ENCODE measurements around the gene AKR1D1.
"Not testable (repeated sequence)": the region's sequence is repeated elsewhere in the genome, so short reads cannot be mapped to it uniquely, and the experiment has no call there.

Gene AKR1D1

GRCh38 chr7:138079137-138079536, 2.9 kb downstream of the AKR1D1 start:
- ChIA-PET CTCF (interaction anchor here (1.5 to 1.7 kb wide), 2 partner anchors 12 to 16 kb away, joined by 3 read pairs; no protein-coding TSS in a partner anchor), POLR2A (interaction anchor here (0.6 kb wide), 1 partner anchor 458 kb away, joined by 7 read pairs; no protein-coding TSS in a partner anchor)
- TF ChIP-seq CTCF (IDR thresholded peaks at IDR 0.05; ENCODE audit: control extremely low read depth, extremely low read depth, low read depth, missing control alignments): no peak
- no peak for DNase-seq (ENCODE audit: extremely low spot score)

GRCh38 chr7:138081868-138082267, 5.6 kb downstream of the AKR1D1 start:
- no peak for DNase-seq (ENCODE audit: extremely low spot score)
- TF ChIP-seq CTCF (IDR thresholded peaks at IDR 0.05; ENCODE audit: control extremely low read depth, extremely low read depth, low read depth, missing control alignments): no peak
- ChIA-PET CTCF (no interaction called here), POLR2A (no interaction called here)

- POLR2A ChIA-PET: no interaction called here
- TF ChIP-seq CTCF (IDR thresholded peaks at IDR 0.05; ENCODE audit: control extremely low read depth, extremely low read depth, low read depth, missing control alignments): no peak
- no peak for DNase-seq (ENCODE audit: extremely low spot score)
- CTCF ChIA-PET: interaction anchor here (0.8 to 1.3 kb wide), 2 partner anchors 12 to 78 kb away, joined by 3 read pairs; no protein-coding TSS in a partner anchor
Observed at GRCh38 chr7:138083859-138084258, 7.6 kb downstream of the AKR1D1 start.

- no peak for TF ChIP-seq CTCF (IDR thresholded peaks at IDR 0.05; ENCODE audit: control extremely low read depth, extremely low read depth, low read depth, missing control alignments)
- DNase-seq (ENCODE audit: extremely low spot score): no peak
- ChIA-PET CTCF (interaction anchor here (1.0 kb wide), 1 partner anchor 75 kb away, joined by 3 read pairs; no protein-coding TSS in a partner anchor), POLR2A (no interaction called here)
Observed at GRCh38 chr7:138086563-138087270, 10.5 kb downstream of the AKR1D1 start.

GRCh38 chr7:138089080-138089901, 13.0 kb downstream of the AKR1D1 start:
- no peak for DNase-seq (ENCODE audit: extremely low spot score)
- TF ChIP-seq CTCF (IDR thresholded peaks at IDR 0.05; ENCODE audit: control extremely low read depth, extremely low read depth, low read depth, missing control alignments): no peak
- CTCF ChIA-PET: no interaction called here
- POLR2A ChIA-PET: no interaction called here

GRCh38 chr7:138091032-138091431, 14.8 kb downstream of the AKR1D1 start:
- CTCF ChIA-PET: no interaction called here
- TF ChIP-seq CTCF (IDR thresholded peaks at IDR 0.05; ENCODE audit: control extremely low read depth, extremely low read depth, low read depth, missing control alignments): no peak
- DNase-seq (ENCODE audit: extremely low spot score): no peak
- POLR2A ChIA-PET: no interaction called here

- CTCF ChIA-PET; DNase-seq (ENCODE audit: extremely low spot score); POLR2A ChIA-PET: not testable (repeated sequence)
Observed at GRCh38 chr7:138091840-138092239, 15.6 kb downstream of the AKR1D1 start.
